Neural cell (in vitro differentiated cells): ENCODE measurements around the gene GRB7. TPM values are rescaled to one million over a fixed set of nuclear protein-coding genes. Genes with fewer than 3 reads are reported as not detected.

Experiments used
- H2AFZ ChIP-seq: fragments of 200-600, 300-800 bp; sonication (generic), shearing (Covaris generic); 2 replicates; pipeline ENCODE4 v1.6.0; 2014; ENCODE audit warnings: low read depth, mild to moderate bottlenecking, antibody characterized with exemption, low read length, moderate library complexity
- H3F3A ChIP-seq: fragments of 200-600 bp; shearing (Covaris generic); 2 replicates; pipeline ENCODE4 v1.6.1; 2016; ENCODE audit warnings: mild to moderate bottlenecking, moderate library complexity, mixed read lengths, antibody characterized with exemption, low read length; ENCODE audit not compliant: insufficient read depth, poor library complexity, severe bottlenecking
- H3K27ac ChIP-seq: fragments of 200-600, 300-800 bp; sonication (generic), shearing (Covaris generic); 2 replicates; pipeline ENCODE4 v1.5.1; 2014; ENCODE audit warnings: mild to moderate bottlenecking, low read length, moderate library complexity
- H3K27me3 ChIP-seq: fragments of 300-800, 200-600 bp; sonication (generic), shearing (Covaris generic); 2 replicates; pipeline ENCODE4 v1.6.0; 2014; ENCODE audit warnings: mild to moderate bottlenecking, low read depth, low read length, moderate library complexity; ENCODE audit not compliant: insufficient read depth
- H3K36me3 ChIP-seq: fragments of 300-800, 200-600 bp; sonication (generic), shearing (Covaris generic); 2 replicates; pipeline ENCODE4 v1.5.1; 2014; ENCODE audit warnings: mild to moderate bottlenecking, antibody characterized with exemption, low read length, moderate library complexity; ENCODE audit not compliant: insufficient read depth
- H3K4me2 ChIP-seq: fragments of 300-800, 200-600 bp; sonication (generic), shearing (Covaris generic); 2 replicates; pipeline ENCODE4 v1.6.0; 2014; ENCODE audit warnings: mild to moderate bottlenecking, low read length
- H3K4me3 ChIP-seq: fragments of 300-800, 200-600 bp; sonication (generic), shearing (Covaris generic); 2 replicates; pipeline ENCODE4 v1.5.1; 2014; ENCODE audit warnings: mild to moderate bottlenecking, low read length, moderate library complexity
- H3K79me2 ChIP-seq: fragments of 200-600 bp; shearing (Covaris generic); replicated peaks from 2 replicates; pipeline ENCODE4 v1.6.0; 2014; ENCODE audit warnings: mild to moderate bottlenecking, low read length, moderate library complexity; ENCODE audit not compliant: insufficient read depth
- H3K9ac ChIP-seq: fragments of 300-800, 200-600 bp; sonication (generic), shearing (Covaris generic); 2 replicates; pipeline ENCODE4 v1.6.1; 2016; ENCODE audit warnings: mild to moderate bottlenecking, low read length, mixed read lengths
- H3K9me2 ChIP-seq: fragments of 200-600 bp; shearing (Covaris generic); 2 replicates; pipeline ENCODE4 v1.6.1; 2016; ENCODE audit warnings: mild to moderate bottlenecking, low read length, mixed read lengths; ENCODE audit not compliant: insufficient read depth
- H3K9me3 ChIP-seq: fragments of 200-600, 300-800 bp; sonication (generic), shearing (Covaris generic); 2 replicates; pipeline ENCODE4 v1.6.1; 2016; ENCODE audit warnings: mild to moderate bottlenecking, mixed run types, low read length, moderate library complexity, mixed read lengths
- H4K20me1 ChIP-seq: fragments of 200-600 bp; shearing (Covaris generic); 2 replicates; pipeline ENCODE4 v1.6.1; 2016; ENCODE audit warnings: mild to moderate bottlenecking, mixed run types; ENCODE audit not compliant: insufficient read depth
- CTCF ChIP-seq: fragments of 450-650 bp; IDR thresholded peaks from 2 replicates; pipeline ENCODE4 v1.5.1; 2014; ENCODE audit warnings: antibody characterized with exemption, mild to moderate bottlenecking, moderate library complexity; ENCODE audit not compliant: poor library complexity, severe bottlenecking
- MXI1 ChIP-seq: fragments of 450-650 bp; conservative IDR thresholded peaks from 2 replicates; pipeline ENCODE4 v1.6.1; 2014; ENCODE audit warnings: antibody characterized with exemption, mild to moderate bottlenecking; ENCODE audit not compliant: poor library complexity, severe bottlenecking
- RAD21 ChIP-seq: fragments of 450-650 bp; conservative IDR thresholded peaks from 2 replicates; pipeline ENCODE4 v1.6.1; 2014; ENCODE audit warnings: antibody characterized with exemption, mild to moderate bottlenecking, moderate library complexity
- SMC3 ChIP-seq: fragments of 450-650 bp; conservative IDR thresholded peaks from 2 replicates; pipeline ENCODE4 v1.6.1; 2014; ENCODE audit warnings: antibody characterized with exemption, mild to moderate bottlenecking, moderate library complexity; ENCODE audit not compliant: poor library complexity
- TAF1 ChIP-seq: IDR thresholded peaks from 2 replicates; pipeline ENCODE4 v1.6.1; 2012; ENCODE audit warnings: low read depth
- polyA plus RNA-seq: library from polyadenylated mRNA; depleted of rRNA; stranded (reverse); fragments of >200 nt; gene quantifications from 2 replicates; pipeline ENCODE4 v1.2.3, GENCODE V29; 2014

The GRB7 gene
- polyA plus RNA-seq, 1 donor from 2014 or later, result not detected

- no peaks in the 10 kb centered on the region for H3K9me2 ChIP-seq
- H3K9me3 ChIP-seq, result no peaks in the 10 kb centered on the region
- no peak for TF ChIP-seq MXI1
- no peak for TF ChIP-seq RAD21
- no peak for TF ChIP-seq CTCF
- TF ChIP-seq TAF1, result no peak
- H3K27me3 ChIP-seq, result peaks cover 15% of the 10 kb centered on the region
- H3K4me2 ChIP-seq, result no peak overlapping the region
- H3K9ac ChIP-seq, result no peak overlapping the region
- H3K4me3 ChIP-seq, result no peak overlapping the region
- H4K20me1 ChIP-seq, result no peaks in the 10 kb centered on the region
- H3F3A ChIP-seq, result no peaks in the 10 kb centered on the region
- H3K27ac ChIP-seq, result no peak overlapping the region
- no peaks in the 10 kb centered on the region for H3K36me3 ChIP-seq
- H2AFZ ChIP-seq, result no peak overlapping the region
- no peaks in the 10 kb centered on the region for H3K79me2 ChIP-seq
Measured at GRCh38 chr17:39703913-39704312, 33.8 kb upstream of the GRB7 start.

DNA sequence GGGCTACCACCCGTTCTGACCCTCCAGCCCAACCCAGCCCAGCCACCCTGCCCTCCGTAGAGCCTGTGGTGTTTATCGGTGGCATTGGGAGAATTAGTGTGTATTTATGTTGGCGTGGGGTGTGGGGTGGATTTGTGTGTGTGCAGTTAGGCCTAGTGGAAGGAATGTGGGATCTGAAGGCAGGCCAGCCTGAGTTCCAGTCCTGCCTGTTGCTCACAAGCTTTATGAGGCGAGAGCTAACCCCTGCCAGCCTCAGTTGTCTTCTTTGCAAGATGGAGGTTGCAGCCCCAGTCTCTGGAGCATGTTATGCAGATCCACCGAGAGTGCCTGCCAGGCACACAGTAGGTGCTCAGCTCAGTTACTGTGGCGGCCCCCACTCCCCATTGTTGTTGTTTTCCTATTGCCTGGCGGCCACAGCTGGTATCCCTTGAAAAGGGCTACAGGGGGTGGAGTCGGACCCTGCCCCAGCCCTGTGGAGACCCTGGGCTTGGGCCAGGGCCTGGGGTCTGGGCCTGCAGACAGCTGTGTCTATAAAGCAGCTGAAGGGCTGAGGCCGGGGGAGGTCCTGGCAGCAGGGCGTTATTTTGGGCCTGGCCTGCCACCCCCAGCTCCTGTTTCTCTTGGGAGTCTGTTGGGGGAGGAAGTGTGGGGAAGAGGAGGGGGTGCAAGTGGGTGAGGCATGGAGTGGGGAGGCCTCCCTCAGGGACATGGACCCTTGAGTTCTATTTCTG is 32.8 kb upstream of the GRB7 start:
- Histone ChIP-seq H3F3A (no peaks in the 10 kb centered on the region), H3K9me3 (no peaks in the 10 kb centered on the region), H3K27me3 (peaks cover 8% of the 10 kb centered on the region), H2AFZ (no peak overlapping the region), H3K4me2 (no peak overlapping the region), H3K4me3 (no peak overlapping the region), H3K79me2 (no peaks in the 10 kb centered on the region), H4K20me1 (no peaks in the 10 kb centered on the region), H3K9ac (no peak overlapping the region), H3K27ac (no peak overlapping the region), H3K36me3 (no peaks in the 10 kb centered on the region), H3K9me2 (no peaks in the 10 kb centered on the region)
- no peak for TF ChIP-seq CTCF

GRCh38 chr17:39705786-39706348 is 31.9 kb upstream of the GRB7 start:
- Histone ChIP-seq H3K4me3 (no peak overlapping the region), H3K4me2 (no peak overlapping the region), H3K79me2 (no peaks in the 10 kb centered on the region)

More at GRCh38 chr17:39705786-39706348, 31.9 kb upstream of the GRB7 start:
- Histone ChIP-seq H4K20me1 (no peaks in the 10 kb centered on the region), H2AFZ (no peak overlapping the region), H3K27ac (no peak overlapping the region), H3K9me2 (no peaks in the 10 kb centered on the region), H3K9ac (no peak overlapping the region), H3F3A (no peaks in the 10 kb centered on the region), H3K27me3 (no peaks in the 10 kb centered on the region), H3K36me3 (no peaks in the 10 kb centered on the region), H3K9me3 (no peaks in the 10 kb centered on the region)
- TF ChIP-seq TAF1 (no peak), MXI1 (no peak), SMC3 (no peak)
